Mesenchymal stem cell (in vitro differentiated cells and primary cell): ENCODE data around the gene DMWD.

Experiments
- DNase-seq: peaks from one replicate; pipeline ENCODE4 v3.0.0-alpha.2; 2013
- H2AFZ ChIP-seq: one replicate; pipeline ENCODE4 v1.6.1; 2013; ENCODE audit warnings: low read depth, mild to moderate bottlenecking, control low read depth, inconsistent platforms, low read length, moderate library complexity
- H2AK5ac ChIP-seq: 2 replicates; pipeline ENCODE4 v1.6.1; 2013; ENCODE audit warnings: low read length, moderate library complexity, mild to moderate bottlenecking, inconsistent platforms; ENCODE audit not compliant: severe bottlenecking
- H2BK120ac ChIP-seq: one replicate; pipeline ENCODE4 v1.6.1; 2013; ENCODE audit warnings: low read depth, mild to moderate bottlenecking, inconsistent platforms, low read length, moderate library complexity
- H2BK12ac ChIP-seq, 2 experiments: one replicate each; pipeline ENCODE4 v1.6.1; 2013; ENCODE audit warnings: inconsistent platforms in 2 of 2, low read length in 2 of 2, mild to moderate bottlenecking in 2 of 2, moderate library complexity in 2 of 2, control low read depth in 1 of 2
- H2BK15ac ChIP-seq: one replicate; pipeline ENCODE4 v1.6.1; 2013; ENCODE audit warnings: mild to moderate bottlenecking, low read depth, inconsistent platforms; ENCODE audit not compliant: poor library complexity, severe bottlenecking
- H2BK5ac ChIP-seq: 2 replicates; pipeline ENCODE4 v1.6.1; 2013; ENCODE audit warnings: low read depth, mild to moderate bottlenecking, low read length, control low read depth, inconsistent platforms; ENCODE audit not compliant: poor library complexity, severe bottlenecking
- H3K14ac ChIP-seq, 2 experiments: one replicate each; pipeline ENCODE4 v1.6.1; 2013; ENCODE audit warnings: inconsistent platforms in 2 of 2, low read length in 2 of 2, control low read depth in 1 of 2, mild to moderate bottlenecking in 1 of 2, moderate library complexity in 1 of 2
- H3K18ac ChIP-seq, 2 experiments: one replicate each; pipeline ENCODE4 v1.6.1; 2013; ENCODE audit warnings: inconsistent platforms in 2 of 2, low read length in 2 of 2, control low read depth in 1 of 2, low read depth in 1 of 2, mild to moderate bottlenecking in 1 of 2
- H3K23ac ChIP-seq, 2 experiments: one replicate each; pipeline ENCODE4 v1.6.1; 2013; ENCODE audit warnings: inconsistent platforms in 2 of 2, low read length in 2 of 2, mild to moderate bottlenecking in 2 of 2, moderate library complexity in 2 of 2, control low read depth in 1 of 2
- H3K27ac ChIP-seq: 2 replicates; pipeline ENCODE4 v1.5.1; 2013; ENCODE audit warnings: mild to moderate bottlenecking, moderate library complexity, low read length, control low read depth, inconsistent platforms; ENCODE audit not compliant: poor library complexity, severe bottlenecking
- H3K27me3 ChIP-seq, 2 experiments: 2 replicates each; pipeline versions ENCODE4 v1.6.1 to v1.7.0; 2013; ENCODE audit warnings: low read length in 2 of 2, mild to moderate bottlenecking in 2 of 2, moderate library complexity in 2 of 2, control low read depth in 1 of 2, inconsistent platforms in 1 of 2; ENCODE audit not compliant: control insufficient read depth in 1 of 2, insufficient read depth in 1 of 2
- H3K36me3 ChIP-seq, 2 experiments: 2 replicates each; pipeline versions ENCODE4 v1.6.1 to v1.7.0; 2013; ENCODE audit warnings: low read length in 2 of 2, control low read depth in 1 of 2, inconsistent platforms in 1 of 2, low read depth in 1 of 2, mild to moderate bottlenecking in 1 of 2; ENCODE audit not compliant: insufficient read depth in 2 of 2, control insufficient read depth in 1 of 2
- H3K4ac ChIP-seq, 2 experiments: one replicate each; pipeline ENCODE4 v1.6.1; 2013; ENCODE audit warnings: inconsistent platforms in 2 of 2, low read length in 2 of 2, mild to moderate bottlenecking in 2 of 2, moderate library complexity in 2 of 2, control low read depth in 1 of 2, low read depth in 1 of 2
- H3K4me1 ChIP-seq: 2 replicates; pipeline ENCODE4 v1.6.1; 2013; ENCODE audit warnings: low read depth, low read length, control low read depth; ENCODE audit not compliant: control insufficient read depth, insufficient read depth
- H3K4me2 ChIP-seq: 2 replicates; pipeline ENCODE4 v1.6.1; 2013; ENCODE audit warnings: low read length, mild to moderate bottlenecking, inconsistent platforms; ENCODE audit not compliant: poor library complexity, severe bottlenecking
- H3K4me3 ChIP-seq, 2 experiments: 2 replicates each; pipeline versions ENCODE4 v1.5.1 to v1.7.0; 2013; ENCODE audit warnings: low read length in 2 of 2, mild to moderate bottlenecking in 2 of 2, control low read depth in 1 of 2, low read depth in 1 of 2; ENCODE audit not compliant: insufficient read depth in 1 of 2
- H3K79me1 ChIP-seq: replicated peaks from 2 replicates; pipeline ENCODE4 v1.6.1; 2013; ENCODE audit warnings: mild to moderate bottlenecking, control low read depth, low read length, inconsistent platforms; ENCODE audit not compliant: poor library complexity, severe bottlenecking
- H3K9ac ChIP-seq: 2 replicates; pipeline ENCODE4 v1.7.0; 2013; ENCODE audit warnings: mild to moderate bottlenecking, low read length, moderate library complexity
- H3K9me3 ChIP-seq: 2 replicates; pipeline ENCODE4 v1.7.0; 2013; ENCODE audit warnings: mild to moderate bottlenecking, low read length; ENCODE audit not compliant: control insufficient read depth
- H4K8ac ChIP-seq: one replicate; pipeline ENCODE4 v1.6.1; 2013; ENCODE audit warnings: inconsistent platforms, mild to moderate bottlenecking, low read length, moderate library complexity
- H4K91ac ChIP-seq: one replicate; pipeline ENCODE4 v1.6.1; 2013; ENCODE audit warnings: mild to moderate bottlenecking, low read length, inconsistent platforms
- WGBS: methylation state at CpG from one replicate; pipeline ENCODE4 v1.1.7; 2013; ENCODE audit warnings: mixed read lengths; 5-methylcytosine and 5-hydroxymethylcytosine counted together

DMWD gene

GRCh38 chr19:45766296-45766868, 26.3 kb downstream of the DMWD start:
- Histone ChIP-seq H3K27ac (peak overlapping the region; percentile 44), H2BK12ac (peak overlapping the region; percentile 30 to 86), H3K79me1 (peaks cover 14% of the 10 kb centered on the region), H3K4me3 (peak overlapping the region in 1 of 2 experiments; percentile 89), H2AFZ (no peak overlapping the region), H3K4me1 (peaks cover 49% of the 10 kb centered on the region), H2BK5ac (peak overlapping the region; percentile 11), H3K9me3 (no peaks in the 10 kb centered on the region), H2AK5ac (peak overlapping the region; percentile 61), H3K23ac (peak overlapping the region in 1 of 2 experiments; percentile 61), H3K27me3 (peaks cover 4 to 17% of the 10 kb centered on the region in 2 experiments), H2BK15ac (peak overlapping the region; percentile 33), H3K36me3 (peaks cover 9 to 27% of the 10 kb centered on the region in 2 experiments), H3K18ac (peak overlapping the region; percentile 85 to 88), H4K8ac (peak overlapping the region; percentile 95), H3K9ac (peak overlapping the region; percentile 95), H4K91ac (peak overlapping the region; percentile 89), H3K14ac (peak overlapping the region; percentile 49 to 86), H2BK120ac (peak overlapping the region; percentile 90), H3K4ac (peak overlapping the region; percentile 92 to 96), H3K4me2 (peak overlapping the region; percentile 79)
- WGBS = 88% methylated on average over 17 of the region's 17 CpGs
- DNase-seq = no peak

- H2BK120ac ChIP-seq = no peak overlapping the region
- WGBS = 90% methylated on average over 23 of the region's 23 CpGs
Observed at GRCh38 chr19:45765702-45766295, 26.8 kb downstream of the DMWD start.

GRCh38 chr19:45764945-45765701, 27.5 kb downstream of the DMWD start:
- no peak for DNase-seq

More at GRCh38 chr19:45765702-45766295, 26.8 kb downstream of the DMWD start:
- no peak overlapping the region for H2BK5ac ChIP-seq
- no peak overlapping the region for H3K27ac ChIP-seq
- peak overlapping the region; percentile 95 for H3K9ac ChIP-seq
- H2AFZ ChIP-seq = no peak overlapping the region
- H3K4me2 ChIP-seq = no peak overlapping the region
- no peak overlapping the region for H3K23ac ChIP-seq
- H3K18ac ChIP-seq = peak overlapping the region in 1 of 2 experiments; percentile 18
- peak overlapping the region in 1 of 2 experiments; percentile 53 for H3K14ac ChIP-seq
- peaks cover 4 to 17% of the 10 kb centered on the region in 2 experiments for H3K27me3 ChIP-seq
- no peaks in the 10 kb centered on the region for H3K9me3 ChIP-seq
- H4K8ac ChIP-seq = peak overlapping the region; percentile 60
- H3K79me1 ChIP-seq = peaks cover 14% of the 10 kb centered on the region
- peaks cover 44% of the 10 kb centered on the region for H3K4me1 ChIP-seq
- no peak for DNase-seq
- peak overlapping the region; percentile 30 to 70 for H2BK12ac ChIP-seq
- H2BK15ac ChIP-seq = no peak overlapping the region
- H3K4ac ChIP-seq = peak overlapping the region in 1 of 2 experiments; percentile 48
- peak overlapping the region; percentile 7 to 89 for H3K4me3 ChIP-seq
- H2AK5ac ChIP-seq = no peak overlapping the region
- H4K91ac ChIP-seq = peak overlapping the region; percentile 52
- H3K36me3 ChIP-seq = peaks cover 4 to 21% of the 10 kb centered on the region in 2 experiments

More at GRCh38 chr19:45764945-45765701, 27.5 kb downstream of the DMWD start:
- Histone ChIP-seq H3K9ac (no peak overlapping the region), H3K14ac (peak overlapping the region in 1 of 2 experiments; percentile 15), H2AFZ (no peak overlapping the region), H3K27ac (no peak overlapping the region), H3K36me3 (peaks cover 4 to 20% of the 10 kb centered on the region in 2 experiments), H3K4me3 (no peak overlapping the region), H3K4me1 (peaks cover 39% of the 10 kb centered on the region), H2BK12ac (peak overlapping the region in 1 of 2 experiments; percentile 70), H2BK5ac (no peak overlapping the region), H3K79me1 (peaks cover 14% of the 10 kb centered on the region), H3K27me3 (peaks cover 4 to 17% of the 10 kb centered on the region in 2 experiments), H3K9me3 (no peaks in the 10 kb centered on the region), H2BK120ac (no peak overlapping the region), H2BK15ac (no peak overlapping the region), H3K4ac (peak overlapping the region in 1 of 2 experiments; percentile 73), H3K23ac (peak overlapping the region in 1 of 2 experiments; percentile 74), H3K18ac (peak overlapping the region in 1 of 2 experiments; percentile 18), H4K8ac (peak overlapping the region; percentile 55), H3K4me2 (no peak overlapping the region), H2AK5ac (no peak overlapping the region), H4K91ac (peak overlapping the region; percentile 28)
- WGBS = 51% methylated on average over 21 of the region's 21 CpGs
